Fibroblast of the aortic adventitia (primary cell): ENCODE measurements around the gene DLGAP5. TPM values are rescaled to one million over a fixed set of nuclear protein-coding genes. Genes with fewer than 3 reads are reported as not detected.

ENCODE experiments used
- DNase-seq: peaks from one replicate; pipeline ENCODE4 v3.0.0-alpha.2; 2010; ENCODE audit warnings: low read depth
- H3K4me3 ChIP-seq: 2 replicates; pipeline ENCODE4 v1.5.1; 2011; ENCODE audit warnings: low read depth, mild to moderate bottlenecking, control low read depth, low read length, moderate library complexity
- CTCF ChIP-seq: IDR thresholded peaks from 2 replicates; pipeline ENCODE4 v1.5.1; 2011; ENCODE audit warnings: mild to moderate bottlenecking, low read length, control low read depth, inconsistent platforms; ENCODE audit not compliant: insufficient read depth
- total RNA-seq: library from RNA; depleted of rRNA; stranded (reverse); fragments of >200 nt; gene quantifications from 2 replicates; pipeline ENCODE4 v1.2.3, GENCODE V29; 2012; ENCODE audit warnings: low replicate concordance

DLGAP5 gene
- total RNA-seq, 1 donor = 23.8 TPM

DNA sequence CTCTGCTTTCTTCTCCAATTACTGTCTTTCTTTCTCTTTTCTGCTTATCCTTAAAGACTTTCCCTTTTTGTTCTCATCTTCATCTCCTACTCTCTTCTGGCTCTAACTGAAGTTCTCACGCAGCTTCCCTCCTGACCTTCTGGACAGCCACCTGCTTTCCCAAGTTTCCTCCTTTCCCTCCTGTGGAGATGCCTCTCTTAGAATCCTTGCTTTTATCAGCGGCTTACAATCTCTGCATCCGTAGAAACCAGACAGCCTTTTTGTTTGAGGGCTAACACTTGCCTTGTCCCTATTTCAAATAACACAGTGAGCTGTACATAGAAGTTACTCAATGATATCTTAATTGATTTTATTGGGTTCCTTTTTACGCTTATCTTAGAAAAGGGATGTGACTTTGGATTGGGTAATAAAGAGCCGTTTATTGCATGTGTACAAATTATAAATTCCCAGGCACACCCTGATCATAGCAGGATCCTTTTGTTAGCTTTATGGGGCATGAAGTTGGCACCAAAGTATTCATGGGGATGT is 64.4 kb downstream of the DLGAP5 start:
- H3K4me3 ChIP-seq = no peak overlapping the region
- DNase-seq = no peak
- TF ChIP-seq CTCF = no peak

GRCh38 chr14:55126034-55126433 is 65.4 kb downstream of the DLGAP5 start:
- no peak for TF ChIP-seq CTCF

GRCh38 chr14:55125403-55125802 is 66.0 kb downstream of the DLGAP5 start:
- no peak for TF ChIP-seq CTCF
- no peak for DNase-seq
- no peak overlapping the region for H3K4me3 ChIP-seq

More at GRCh38 chr14:55126034-55126433, 65.4 kb downstream of the DLGAP5 start:
- DNase-seq = peak; percentile 26
- no peak overlapping the region for H3K4me3 ChIP-seq

- no peak overlapping the region for H3K4me3 ChIP-seq
These were observed 66.5 kb downstream of the DLGAP5 start for GRCh38 chr14:55124774-55125386.

DNA sequence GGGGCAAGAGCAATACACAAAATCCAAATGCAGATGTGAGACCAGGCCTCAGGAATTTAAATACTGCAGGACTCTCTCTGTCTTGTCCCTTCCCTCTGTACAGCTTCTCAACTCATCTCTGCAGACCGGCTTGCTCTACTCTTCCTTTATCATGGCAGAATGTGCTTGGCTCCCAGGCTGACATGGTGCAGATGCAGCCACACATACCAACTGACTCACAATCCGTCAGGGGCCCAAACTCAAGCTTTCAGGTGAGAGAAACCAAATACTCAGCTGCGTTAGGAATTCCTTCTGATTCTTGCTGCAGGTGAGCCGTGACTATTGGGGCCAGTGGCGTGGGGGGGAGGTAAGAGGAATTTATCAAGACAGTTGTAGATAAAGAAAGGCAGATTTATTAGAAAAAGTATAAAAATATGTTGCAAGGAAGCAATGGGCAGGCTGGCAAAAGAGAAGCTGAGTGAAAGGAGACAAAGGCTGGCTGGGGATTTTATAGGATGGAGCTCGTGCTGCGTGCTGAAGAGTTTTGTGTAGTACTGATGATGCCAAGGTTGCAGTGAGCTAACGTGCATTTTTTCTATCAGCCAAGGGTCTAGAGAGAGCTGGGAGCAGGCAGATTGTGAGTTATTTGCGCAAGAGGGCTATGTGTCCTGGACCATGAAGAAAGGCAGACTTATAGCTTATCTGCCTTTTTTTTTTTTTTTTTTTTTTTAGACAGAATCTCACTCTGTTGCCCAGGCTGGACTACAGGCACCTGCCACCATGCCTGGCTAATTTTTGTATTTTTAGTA is 67.3 kb downstream of the DLGAP5 start:
- no peak for TF ChIP-seq CTCF
- no peak overlapping the region for H3K4me3 ChIP-seq
- no peak for DNase-seq

More at GRCh38 chr14:55124774-55125386, 66.5 kb downstream of the DLGAP5 start:
- TF ChIP-seq CTCF = no peak
- DNase-seq = no peak

DNA sequence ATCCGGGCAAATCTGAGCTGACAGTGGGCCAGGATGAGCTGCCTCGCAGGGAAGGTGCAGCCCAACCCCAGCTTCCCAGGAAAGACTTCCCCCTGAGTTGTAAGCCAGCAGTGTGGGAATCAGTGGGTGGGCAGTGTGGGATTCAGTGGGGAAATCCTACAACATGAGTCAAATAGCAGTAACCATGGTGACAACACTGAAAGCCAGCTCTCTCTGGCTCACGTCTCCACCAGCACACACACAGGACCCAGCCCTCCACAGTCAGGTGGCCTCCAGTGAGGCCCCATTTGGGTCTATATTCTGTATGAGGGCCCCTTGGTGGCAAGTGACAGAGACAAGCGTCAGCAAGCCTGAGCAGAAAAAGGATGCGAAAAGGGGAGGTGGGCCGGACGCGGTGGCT is 68.3 kb downstream of the DLGAP5 start:
- TF ChIP-seq CTCF = no peak
- H3K4me3 ChIP-seq = no peak overlapping the region
- DNase-seq = peak; percentile 93
